Keratinocyte (primary cell): ENCODE measurements around the gene SHISA8.

Experiments
- CTCF ChIP-seq, 3 experiments: IDR thresholded peaks in 1 of 3; conservative IDR thresholded peaks in 1 of 3; optimal IDR thresholded peaks in 1 of 3; 2 replicates in 2 of 3; 3 replicates in 1 of 3; pipeline versions ENCODE3 to v1.5.1; 2011; ENCODE audit warnings: low read length in 3 of 3, mild to moderate bottlenecking in 3 of 3, moderate library complexity in 2 of 3, control low read depth in 1 of 3, inconsistent platforms in 1 of 3; ENCODE audit not compliant: insufficient read depth in 2 of 3; ENCODE audit errors: extremely low read depth in 1 of 3
- EZH2 ChIP-seq: IDR thresholded peaks from one replicate; pipeline ENCODE4 v1.6.1; 2012; ENCODE audit warnings: inconsistent platforms, mild to moderate bottlenecking, low read length, moderate library complexity

GRCh38 chr22:41862160-41862529, 52.7 kb downstream of the SHISA8 start:
- TF ChIP-seq CTCF (optimal IDR thresholded peaks at IDR 0.05 in 1 of 3, IDR thresholded peaks at IDR 0.05 in 1 of 3, conservative IDR thresholded peaks at IDR 0.05 in 1 of 3; ENCODE audit: extremely low read depth in 1 of 3, insufficient read depth in 2 of 3, low read length in 3 of 3) (no peak), EZH2 (no peak)
